ENCODE data around the gene IFITM2.
"Not testable (repeated sequence)": the region's sequence is repeated elsewhere in the genome, so short reads cannot be mapped to it uniquely, and the experiment has no call there.

The IFITM2 gene

GRCh38 chr11:311013-311748 lies 3.6 kb downstream of the IFITM2 start:
- DNase-seq = not testable (repeated sequence)

- DNase-seq = no peak
Measured at GRCh38 chr11:312092-312816, 4.6 kb downstream of the IFITM2 start.

GRCh38 chr11:313304-313786 lies 5.7 kb downstream of the IFITM2 start:
- DNase-seq = no peak

GRCh38 chr11:313787-314553 lies 6.4 kb downstream of the IFITM2 start, which contains the start of gene IFITM1:
IFITM1 (plus strand) TSS chr11:314040; CDS start chr11:314171, 131 bp downstream.
- no peak for DNase-seq

GRCh38 chr11:314554-314875 lies 6.9 kb downstream of the IFITM2 start:
- DNase-seq = not testable (repeated sequence)

- no peak for DNase-seq
Measured at GRCh38 chr11:315051-315481, 7.5 kb downstream of the IFITM2 start.

DNA sequence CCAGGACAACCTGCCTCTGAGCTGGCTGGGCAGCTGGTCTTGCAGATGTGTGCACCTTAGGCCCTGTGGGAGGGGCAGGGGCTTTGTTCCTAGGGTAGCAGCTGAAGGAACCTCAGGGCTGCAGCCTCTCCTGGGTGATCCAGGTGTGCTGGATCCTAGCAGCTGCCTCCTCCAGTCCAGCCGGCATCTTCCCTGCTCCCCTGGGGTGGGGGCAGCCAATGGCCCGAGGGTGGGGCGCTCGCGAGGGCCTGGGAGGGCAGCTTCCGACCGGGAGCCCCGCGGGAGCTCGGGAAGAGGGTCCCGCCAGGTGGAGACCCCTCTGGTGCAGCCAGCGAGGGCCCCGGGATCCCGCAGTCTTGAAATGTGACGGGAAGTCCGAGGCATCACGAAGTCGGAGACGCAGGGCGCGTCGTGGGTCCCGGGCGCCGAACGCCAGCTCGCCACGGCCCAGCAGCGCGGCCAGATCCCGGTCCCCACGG lies 7.9 kb downstream of the IFITM2 start:
- no peak for DNase-seq

- no peak for DNase-seq
Measured at GRCh38 chr11:316031-316701, 8.6 kb downstream of the IFITM2 start.

- no peak for DNase-seq
Measured at GRCh38 chr11:316891-317301, 9.3 kb downstream of the IFITM2 start.

DNA sequence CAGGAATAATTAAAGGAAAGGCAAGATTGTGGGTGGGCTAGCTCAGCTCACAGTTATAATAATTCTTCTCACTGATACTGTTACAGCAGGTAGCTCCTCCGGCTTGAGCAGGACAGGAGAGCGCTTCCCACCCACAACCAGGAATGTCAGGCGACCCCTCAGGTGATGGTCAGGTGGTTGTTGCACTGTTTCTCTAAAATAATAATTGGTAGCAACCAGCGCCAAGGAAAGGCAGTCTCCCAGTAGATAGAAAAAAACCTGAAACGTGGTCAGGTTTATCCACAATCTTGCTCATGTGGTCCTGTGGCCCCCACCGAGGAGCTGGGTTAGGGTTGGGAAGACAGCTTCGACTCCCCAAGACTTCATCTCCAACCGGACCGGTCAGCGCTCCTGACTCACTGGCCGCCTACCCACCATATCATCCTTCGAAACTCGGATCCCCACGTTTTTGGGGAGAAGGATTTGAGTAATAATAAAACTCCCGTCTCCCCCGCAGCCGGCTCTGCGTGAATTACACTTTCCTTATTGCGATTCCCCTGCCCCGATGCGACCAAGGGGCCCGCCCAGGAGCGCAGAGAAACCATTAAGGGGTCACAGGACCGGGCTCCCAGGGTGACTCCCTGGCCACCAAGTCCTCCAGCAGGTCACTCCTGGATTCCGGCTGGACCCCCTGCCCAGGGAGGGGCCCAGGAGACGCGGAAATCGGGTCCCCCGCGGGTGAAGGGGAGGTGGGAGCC lies 10.2 kb downstream of the IFITM2 start:
- DNase-seq = not testable (repeated sequence)

DNA sequence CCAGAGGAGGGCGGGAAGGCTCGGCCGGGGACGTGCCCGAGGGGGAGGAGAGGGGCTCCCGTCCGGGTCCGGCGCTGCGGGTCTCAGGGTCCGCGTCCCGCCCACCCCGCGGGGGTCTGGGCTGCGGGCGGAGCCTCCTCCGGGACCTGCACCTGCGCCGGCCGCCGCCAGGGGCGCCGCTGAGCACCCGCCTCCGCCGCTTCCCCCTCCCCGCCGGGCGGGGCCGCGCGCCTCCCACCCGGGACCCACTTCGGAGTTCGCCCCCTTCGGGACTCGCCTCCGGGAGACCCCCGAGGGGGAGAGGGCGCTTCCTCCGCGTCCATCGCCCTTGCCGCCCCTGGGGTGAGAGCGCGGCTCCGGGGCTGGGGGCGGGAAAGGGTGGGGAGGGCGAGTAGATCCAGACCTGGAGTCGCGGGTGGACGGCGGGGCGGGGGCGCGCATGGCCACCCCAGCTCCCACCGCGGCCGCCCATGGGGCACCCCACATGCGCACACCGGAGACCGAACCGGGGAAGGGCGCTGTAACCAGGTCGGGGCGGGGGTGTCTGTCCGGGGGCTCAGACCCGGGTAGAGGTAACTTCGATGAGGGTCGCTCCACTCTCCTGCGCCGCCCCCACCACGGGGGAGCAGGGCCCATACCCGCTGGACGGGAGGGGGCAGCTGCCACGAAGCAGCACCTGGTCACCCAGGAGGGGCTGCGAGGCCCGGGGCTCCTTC lies 10.9 kb downstream of the IFITM2 start:
- DNase-seq = not testable (repeated sequence)

- DNase-seq = not testable (repeated sequence)
Measured at GRCh38 chr11:319121-319887, 11.7 kb downstream of the IFITM2 start.

DNA sequence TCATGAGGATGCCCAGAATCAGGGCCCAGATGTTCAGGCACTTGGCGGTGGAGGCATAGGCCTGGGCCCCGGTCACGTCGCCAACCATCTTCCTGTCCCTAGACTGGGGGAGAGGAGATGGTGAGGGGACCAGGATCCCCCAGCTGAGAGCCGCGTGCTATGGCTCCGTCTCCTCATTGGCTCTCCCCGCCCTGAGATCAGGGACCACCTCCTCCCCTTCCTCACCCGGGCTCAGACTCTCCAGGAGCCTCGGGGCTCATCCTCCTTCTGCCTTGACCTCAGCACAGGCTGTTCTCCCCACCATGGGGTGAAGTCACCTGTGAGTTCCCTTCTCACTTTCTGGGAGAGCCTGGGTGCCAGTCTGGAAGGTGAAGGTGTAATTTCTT lies 12.3 kb downstream of the IFITM2 start:
- not testable (repeated sequence) for DNase-seq

GRCh38 chr11:324156-324555 lies 16.5 kb downstream of the IFITM2 start:
- DNase-seq = no peak

- not testable (repeated sequence) for DNase-seq
Measured at GRCh38 chr11:324593-325517, 17.2 kb downstream of the IFITM2 start.

- no peak for DNase-seq
Measured at GRCh38 chr11:325796-326591, 18.4 kb downstream of the IFITM2 start.

DNA sequence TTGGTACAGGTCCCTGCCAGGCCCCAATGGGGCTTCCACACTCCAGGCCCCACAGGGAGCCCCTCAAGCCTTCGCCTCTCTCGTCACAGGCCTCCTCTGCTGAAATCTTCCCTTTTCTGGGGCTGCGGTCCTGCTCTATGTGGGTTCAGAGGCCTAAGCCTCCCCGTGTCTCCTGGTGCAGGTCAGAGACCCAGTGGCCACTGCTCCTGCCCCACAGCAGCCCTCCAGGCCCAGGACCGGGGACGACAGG lies 18.9 kb downstream of the IFITM2 start:
- no peak for DNase-seq

GRCh38 chr11:326842-327580 lies 19.4 kb downstream of the IFITM2 start:
- no peak for DNase-seq
